ENCODE data around the gene FANCM. TPM values are rescaled to one million over a fixed set of nuclear protein-coding genes. Genes with fewer than 3 reads are reported as not detected.

The FANCM gene
- total and polyA plus RNA-seq, 8 donors = 0.92 to 15.2 (median 3.0) TPM

- Histone ChIP-seq H3K4me3 (no peak overlapping the region), H3K36me3 (peaks cover 19 to 100% (median 98%) of the 10 kb centered on the region in 4 donors), H3K27me3 (no peaks in the 10 kb centered on the region), H3K9me3 (no peaks in the 10 kb centered on the region), H3K4me1 (no peaks in the 10 kb centered on the region), H3K27ac (no peak overlapping the region)
- DNase-seq = no peak
- TF ChIP-seq EP300 (IDR thresholded peaks at IDR 0.05) (no peak), CTCF (IDR thresholded peaks at IDR 0.05) (no peak), POLR2A (IDR thresholded peaks at IDR 0.05) (no peak)
- WGBS, 5 donors = 58 to 86% (median 66%) methylated on average over 1 of the region's 1 CpG
- intact Hi-C loops (cut with DNase I; ENCODE audit: low total_unique reads) = no loop called here
Observed at GRCh38 chr14:45120096-45120495, 15.6 kb upstream of the FANCM start.

DNA sequence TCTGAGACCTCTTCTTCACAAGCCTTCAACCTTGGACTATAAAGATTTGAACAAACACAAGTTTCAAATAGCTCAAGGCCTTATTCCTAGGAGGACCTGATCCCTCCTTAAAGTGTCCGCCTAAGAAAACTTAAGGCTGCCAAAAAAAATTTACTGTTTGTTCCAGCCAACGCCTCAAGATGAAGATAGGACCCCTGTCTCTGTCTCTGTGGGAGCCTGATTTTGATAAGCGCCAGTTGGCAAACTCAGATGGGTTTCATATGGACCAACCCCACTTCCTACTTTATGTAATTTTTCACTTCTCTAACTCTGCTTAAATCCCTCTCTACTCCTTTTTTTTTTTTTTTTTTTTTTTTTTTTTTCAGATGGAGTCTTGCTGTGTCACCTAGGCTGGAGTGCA, 12.5 kb upstream of the FANCM start:
- 94 to 97% (median 95%) methylated on average over 3 of the region's 3 CpGs for WGBS, 5 donors

GRCh38 chr14:45125754-45126153, 10.0 kb upstream of the FANCM start:
- no peak for TF ChIP-seq EP300 (IDR thresholded peaks at IDR 0.05)
- no peak for TF ChIP-seq POLR2A (IDR thresholded peaks at IDR 0.05)
- TF ChIP-seq POLR2AphosphoS5 (IDR thresholded peaks at IDR 0.05) = no peak
- TF ChIP-seq CTCF (IDR thresholded peaks at IDR 0.05) = no peak
- Histone ChIP-seq H3K27me3 (no peaks in the 10 kb centered on the region), H3K4me1 (peaks cover 0 to 19% (median 5%) of the 10 kb centered on the region in 4 donors), H3K4me3 (no peak overlapping the region), H3K27ac (no peak overlapping the region), H3K36me3 (peaks cover 13 to 87% (median 82%) of the 10 kb centered on the region in 4 donors), H3K9me3 (no peaks in the 10 kb centered on the region)
- 92 to 100% (median 100%) methylated on average over 2 of the region's 2 CpGs for WGBS, 5 donors
- no peak for DNase-seq
- intact Hi-C loops (cut with DNase I; ENCODE audit: low total_unique reads) = no loop called here

More for the DNA sequence above, 12.5 kb upstream of the FANCM start:
- TF ChIP-seq CTCF (IDR thresholded peaks at IDR 0.05) = no peak
- no peak for TF ChIP-seq EP300 (IDR thresholded peaks at IDR 0.05)
- TF ChIP-seq POLR2A (IDR thresholded peaks at IDR 0.05) = no peak
- intact Hi-C loops (cut with DNase I; ENCODE audit: low total_unique reads) = no loop called here
- H3K9me3 ChIP-seq = no peaks in the 10 kb centered on the region
- H3K4me3 ChIP-seq = no peak overlapping the region
- DNase-seq = no peak
- H3K4me1 ChIP-seq = peaks cover 0 to under 1% (median 0%) of the 10 kb centered on the region in 4 donors
- peaks cover 19 to 99% (median 96%) of the 10 kb centered on the region in 4 donors for H3K36me3 ChIP-seq
- no peak overlapping the region for H3K27ac ChIP-seq
- no peaks in the 10 kb centered on the region for H3K27me3 ChIP-seq

DNA sequence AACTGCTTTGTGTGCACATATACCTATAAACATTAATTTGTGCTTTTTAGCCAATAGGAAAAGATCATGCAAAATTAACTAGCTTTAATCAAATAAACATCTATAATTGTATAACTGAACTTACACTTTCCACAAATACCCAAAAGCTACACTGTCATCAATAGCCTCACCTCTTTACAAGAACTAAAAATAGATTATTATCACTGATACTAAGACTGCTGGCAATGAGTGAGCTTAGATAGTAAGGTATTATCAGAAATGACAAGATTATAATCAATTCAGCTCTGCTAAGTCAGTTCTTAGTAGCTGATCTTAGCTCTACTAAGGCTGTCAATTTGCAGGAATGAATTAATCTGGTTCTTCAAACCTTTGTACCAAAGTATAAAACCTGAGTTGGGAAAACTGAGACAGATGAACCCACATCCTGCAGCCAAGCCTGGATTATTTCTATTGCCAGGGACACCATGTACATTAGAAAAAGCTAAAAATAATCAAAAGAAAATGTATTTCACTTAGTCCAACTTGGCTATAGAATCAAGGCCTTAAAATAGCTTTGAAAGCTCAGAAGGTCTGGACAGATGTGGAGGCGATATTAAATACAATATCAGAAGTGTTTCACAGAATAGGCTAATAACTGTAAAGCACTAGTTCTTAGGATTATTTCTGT, 6.6 kb upstream of the FANCM start:
- H3K36me3 ChIP-seq = peaks cover 13 to 55% (median 49%) of the 10 kb centered on the region in 4 donors
- peaks cover 0 to 46% (median 17%) of the 10 kb centered on the region in 4 donors for H3K4me1 ChIP-seq
- intact Hi-C loops (cut with DNase I; ENCODE audit: low total_unique reads) = no loop called here
- no peak overlapping the region for H3K27ac ChIP-seq
- no peak for DNase-seq
- H3K27me3 ChIP-seq = no peaks in the 10 kb centered on the region
- 46 to 97% (median 88%) methylated on average over 1 of the region's 1 CpG for WGBS, 5 donors
- no peak overlapping the region for H3K4me3 ChIP-seq
- H3K9me3 ChIP-seq = no peaks in the 10 kb centered on the region
- TF ChIP-seq POLR2AphosphoS5 (IDR thresholded peaks at IDR 0.05) (no peak), EP300 (IDR thresholded peaks at IDR 0.05) (no peak), CTCF (IDR thresholded peaks at IDR 0.05) (no peak), POLR2A (IDR thresholded peaks at IDR 0.05) (no peak)
